RCC 7860 (cell line): ENCODE data around the gene DGLUCY.
A peak's percentile ranks its signal among the peaks of the same experiment; 100 is the strongest.
"Not testable (repeated sequence)": the region's sequence is repeated elsewhere in the genome, so short reads cannot be mapped to it uniquely, and the experiment has no call there.

ENCODE experiments used
- DNase-seq: peaks from one replicate; pipeline ENCODE4 v3.0.0-alpha.2; 2015; ENCODE audit warnings: low spot score
- FAIRE-seq: peaks from 2 replicates; lab custom pipeline; 2012; peaks lifted over from hg19 to GRCh38; lab: Jason Lieb, UNC

Gene DGLUCY

DNA sequence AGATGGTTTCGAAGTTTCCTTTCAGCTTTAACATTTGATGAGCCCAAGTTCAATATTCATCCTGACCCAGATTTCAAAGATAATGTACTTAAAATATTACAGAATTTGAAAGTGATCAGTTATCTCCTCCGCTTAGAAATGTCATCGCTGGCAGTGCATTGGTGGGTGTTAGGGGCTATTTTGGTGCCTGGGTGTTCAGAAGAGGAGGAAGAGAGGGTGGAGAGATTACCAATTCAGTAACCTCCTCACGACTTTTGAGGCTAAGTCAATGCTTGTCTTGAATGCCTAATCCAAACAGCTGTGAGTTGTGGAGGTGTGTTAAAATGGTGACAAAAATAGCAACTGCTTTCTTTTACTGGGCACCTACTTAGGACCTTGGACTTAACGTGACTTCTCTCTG, 13.8 kb upstream of the DGLUCY start:
- DNase-seq, result no peak
- no peak for FAIRE-seq

DNA sequence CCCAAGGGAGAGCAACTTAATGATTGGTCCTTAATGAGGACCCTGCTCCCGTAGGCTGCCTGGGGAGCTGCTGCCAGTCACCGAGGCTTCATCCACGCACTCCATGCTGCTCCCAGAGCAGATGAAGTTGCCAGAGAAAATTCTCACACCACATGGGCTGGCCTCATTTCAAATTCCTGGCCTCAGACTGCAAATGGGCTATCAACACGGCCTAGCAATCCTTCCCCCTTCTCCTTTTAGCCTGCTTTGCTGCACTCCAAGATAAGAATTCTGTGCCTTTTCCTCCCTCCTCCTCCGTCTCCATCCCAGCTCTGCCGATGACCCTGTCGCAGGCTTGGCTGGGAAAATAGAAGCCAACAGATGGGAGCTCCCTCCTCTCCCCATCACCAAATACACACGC, 10.8 kb upstream of the DGLUCY start:
- FAIRE-seq, result no peak
- DNase-seq, result no peak

DNA sequence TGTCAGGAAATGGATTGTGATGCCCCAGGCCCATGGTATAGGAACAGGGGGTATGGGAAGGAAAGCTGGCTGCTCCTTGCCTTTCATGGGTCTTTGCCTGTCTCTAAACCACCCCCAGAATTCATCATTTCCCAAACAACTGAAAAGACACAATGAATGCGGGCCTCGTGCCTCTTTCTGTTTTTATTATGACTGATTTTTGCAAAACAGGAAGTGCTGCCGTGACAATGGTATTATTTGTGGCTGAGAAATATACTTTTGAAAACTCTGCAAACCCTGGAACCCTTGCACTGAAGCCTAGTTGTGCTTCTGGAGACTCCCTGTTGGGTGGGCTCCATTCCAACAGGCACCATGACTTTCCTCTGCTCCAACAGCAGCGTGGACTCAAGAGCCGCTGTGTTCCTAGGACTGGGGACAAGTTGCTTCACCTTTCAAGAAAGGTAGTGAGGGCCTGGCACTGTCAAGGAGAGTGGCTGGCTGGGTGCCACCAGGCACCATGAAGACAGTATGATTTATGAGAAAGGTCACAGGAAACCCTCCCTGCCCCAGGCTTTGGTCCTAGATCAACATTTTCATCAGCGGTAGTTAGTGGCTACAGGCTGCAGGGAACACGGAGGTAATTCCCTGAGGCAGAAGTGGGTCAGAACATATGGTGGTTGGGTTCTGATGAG, 4.8 kb upstream of the DGLUCY start:
- no peak for DNase-seq
- no peak for FAIRE-seq

DNA sequence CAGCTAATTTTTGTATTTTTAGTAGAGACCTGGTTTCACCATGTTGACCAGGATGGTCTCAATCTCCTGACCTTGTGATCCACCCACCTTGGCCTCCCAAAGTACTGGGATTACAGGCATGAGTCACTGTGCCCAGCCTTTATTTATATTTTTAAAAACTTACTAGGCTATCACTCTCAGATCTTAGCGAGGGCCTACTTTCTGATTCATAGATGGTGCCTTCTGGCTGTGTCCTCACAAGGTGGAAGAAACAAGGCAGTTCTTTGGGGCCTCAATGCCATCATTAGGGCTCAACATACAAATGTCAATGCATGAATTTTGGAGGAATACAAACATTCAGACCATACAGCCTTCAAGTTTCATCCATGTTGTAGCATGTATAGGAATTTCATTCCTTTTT, 2.4 kb upstream of the DGLUCY start:
- FAIRE-seq, result no peak
- no peak for DNase-seq

DNA sequence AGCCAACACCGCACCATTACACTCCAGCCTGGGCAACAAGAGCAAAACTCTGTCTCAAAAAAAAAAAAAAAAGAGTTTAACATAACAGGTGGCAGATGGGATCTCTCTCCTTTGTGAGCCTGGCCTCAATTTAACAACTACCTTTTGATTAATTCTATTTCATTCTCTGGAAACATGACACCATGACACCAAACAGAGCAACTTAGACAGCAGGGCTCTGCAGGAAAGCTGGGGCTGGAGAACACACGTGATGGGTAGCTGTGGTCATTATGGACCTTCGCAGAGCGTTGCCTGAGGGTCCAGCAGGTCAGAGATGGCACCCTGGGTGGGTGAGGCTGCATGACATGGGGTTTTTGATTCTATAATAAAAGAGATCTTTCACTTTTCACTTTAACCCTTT, 1.7 kb upstream of the DGLUCY start:
- no peak for FAIRE-seq
- no peak for DNase-seq

DNA sequence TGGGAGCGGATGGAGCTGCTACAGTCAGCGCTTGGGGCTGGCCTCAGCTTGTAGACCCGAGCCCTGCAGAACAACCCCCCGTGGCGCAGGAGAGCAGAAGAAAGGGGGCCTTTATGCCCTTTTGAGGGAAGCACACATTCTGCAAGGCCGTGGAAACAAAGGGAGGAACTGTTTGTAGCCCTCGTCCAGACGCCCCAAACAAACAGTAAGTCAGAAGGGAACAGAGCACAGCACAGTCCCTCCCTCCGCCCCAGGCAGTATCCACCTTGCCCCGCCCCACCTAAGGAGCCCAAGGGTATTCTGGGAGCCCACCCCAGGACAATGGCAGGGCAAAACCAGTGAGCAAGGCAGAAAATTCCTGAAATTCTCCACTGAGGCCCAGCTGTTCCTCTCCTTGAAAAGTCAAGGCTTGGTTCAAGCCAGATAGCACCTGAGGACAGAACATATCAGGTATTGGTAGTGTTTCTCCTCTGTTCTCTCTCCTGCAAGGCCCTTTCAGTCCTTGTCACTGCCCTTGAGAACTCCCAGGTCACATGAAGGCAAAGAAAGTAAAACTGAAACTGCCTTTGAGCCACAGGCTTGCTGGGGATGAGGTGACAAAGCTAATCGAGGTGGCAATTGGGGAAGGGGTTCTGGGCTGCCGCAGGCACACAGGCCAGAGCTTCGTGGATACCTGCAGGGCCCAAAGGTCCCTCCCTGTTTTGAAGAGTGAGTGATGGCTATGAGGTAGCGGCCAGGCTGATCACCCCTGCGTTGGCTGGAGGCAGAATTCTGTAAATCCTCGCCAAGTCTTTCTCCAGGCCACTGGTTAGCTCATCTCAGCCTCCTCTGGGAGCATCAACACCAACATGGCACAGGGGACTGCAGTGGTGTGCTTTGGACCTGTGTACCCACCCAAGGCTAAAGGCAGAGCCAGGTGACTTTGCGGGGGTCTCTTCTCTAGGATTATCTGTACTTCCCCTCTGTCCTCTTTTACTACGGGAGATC, 499 bp downstream of the DGLUCY start:
- FAIRE-seq (no peak), DNase-seq (peak; percentile 38)

DNA sequence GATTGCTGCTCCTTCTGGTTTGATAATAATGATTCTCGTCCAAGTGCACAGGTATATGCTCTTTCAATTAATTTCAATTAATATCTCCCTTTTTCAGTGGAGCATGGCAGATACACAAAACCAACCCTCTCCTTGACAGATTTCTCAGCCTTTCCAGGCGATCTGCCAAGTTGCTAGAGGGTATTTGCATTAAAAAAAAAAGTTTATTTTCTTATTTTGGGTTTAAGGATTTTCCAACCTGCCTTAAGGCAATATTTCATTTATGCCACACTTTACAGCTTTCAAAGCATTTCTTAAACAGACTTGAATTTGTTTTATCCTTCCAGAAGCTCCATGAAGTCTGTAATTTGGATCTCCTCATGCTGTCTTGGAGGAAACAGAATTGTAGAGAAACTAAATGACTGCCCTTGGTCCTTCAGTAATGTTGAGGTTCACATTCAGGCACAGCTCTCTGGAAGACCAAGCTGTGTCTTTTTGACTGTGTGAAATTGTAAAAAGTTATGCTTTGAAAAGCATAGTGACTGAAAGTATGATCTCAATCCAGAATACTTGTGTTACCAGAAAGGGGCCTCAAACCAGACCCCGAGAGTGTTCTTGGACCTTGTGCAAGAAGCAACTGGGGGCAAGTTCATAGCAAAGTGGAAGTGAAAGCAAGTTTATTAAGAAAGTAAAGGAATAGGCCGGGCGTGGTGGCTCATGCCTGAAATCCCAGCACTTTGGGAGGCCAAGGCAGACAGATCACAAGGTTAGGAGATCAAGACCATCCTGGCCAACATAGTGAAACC, 2.3 kb downstream of the DGLUCY start:
- FAIRE-seq, result no peak
- no peak for DNase-seq

DNA sequence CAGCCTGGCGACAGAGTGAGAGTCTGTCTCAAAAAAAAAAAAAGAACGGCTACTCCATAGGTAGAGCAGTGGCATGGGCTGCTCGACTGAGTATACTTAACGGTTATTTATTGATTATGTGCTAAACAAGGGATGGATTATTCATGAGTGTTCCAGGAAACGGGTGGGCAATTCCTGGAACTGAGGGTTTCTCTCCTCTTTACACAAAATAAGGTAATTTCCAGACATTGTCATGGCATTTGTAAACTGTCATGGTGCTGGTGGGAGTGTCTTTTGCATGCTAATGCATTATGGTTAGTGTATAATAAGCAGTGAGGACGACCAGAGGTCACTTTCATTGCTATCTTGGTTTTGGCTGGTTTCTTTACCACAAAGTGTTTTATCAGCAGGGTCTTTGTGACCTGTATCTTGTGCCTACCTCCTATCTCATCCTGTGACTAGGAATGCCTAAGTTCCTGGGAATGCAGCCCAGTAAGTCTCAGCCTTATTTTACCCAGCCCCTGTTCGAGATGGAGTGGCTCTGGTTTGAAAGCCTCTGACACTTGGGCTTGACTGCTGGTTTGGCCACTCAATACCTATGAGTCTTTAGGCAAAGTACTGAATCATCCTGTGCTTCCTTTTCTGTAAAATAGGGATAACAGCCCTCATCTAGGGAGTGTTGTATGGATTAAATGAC, 3.2 kb downstream of the DGLUCY start:
- FAIRE-seq (no peak), DNase-seq (no peak)

DNA sequence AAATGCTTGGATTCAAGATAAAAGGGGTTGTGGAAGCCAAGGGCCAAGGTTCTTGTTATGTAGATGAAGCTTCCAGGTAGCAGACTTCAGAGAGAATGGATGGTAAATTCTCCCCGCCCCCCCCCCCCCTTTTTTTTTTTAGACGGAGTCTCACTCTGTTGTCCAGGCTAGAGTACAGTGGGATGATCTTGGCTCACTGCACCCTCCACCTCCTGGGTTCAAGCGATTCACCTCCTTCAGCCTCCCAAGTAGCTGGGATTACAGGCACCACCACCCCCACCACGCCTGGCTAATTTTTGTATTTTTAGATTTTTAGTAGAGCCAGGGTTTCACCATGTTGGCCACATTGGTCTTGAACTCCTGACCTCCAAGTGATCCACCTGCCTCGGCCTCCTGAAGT, 4.1 kb downstream of the DGLUCY start:
- DNase-seq (no peak), FAIRE-seq (no peak)

DNA sequence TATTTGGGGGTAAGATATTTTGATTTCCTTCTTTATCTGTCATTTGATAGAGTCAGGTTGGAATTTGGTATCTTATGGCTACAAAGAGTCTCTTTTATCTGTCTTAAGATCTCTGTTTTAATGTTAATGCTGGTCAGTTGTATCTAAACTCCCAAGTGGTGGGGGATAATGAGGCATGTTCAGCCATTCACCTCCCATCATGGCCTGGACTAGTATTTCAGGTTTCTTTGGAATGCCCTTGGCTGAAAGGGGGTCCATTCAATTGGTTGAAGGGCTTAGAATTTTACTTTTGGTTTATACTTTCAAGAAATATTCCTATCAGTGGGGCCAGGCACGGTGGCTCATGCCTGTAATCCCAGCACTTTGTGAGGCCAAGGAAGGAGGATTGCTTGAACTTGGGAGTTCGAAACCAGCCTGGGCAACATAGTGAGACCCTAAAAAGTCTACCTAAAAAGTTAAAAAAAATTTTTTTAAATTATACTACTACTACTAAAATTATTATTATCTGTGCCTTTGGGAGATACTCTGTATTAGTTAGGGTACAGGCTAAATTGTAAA, 4.7 kb downstream of the DGLUCY start:
- DNase-seq (no peak), FAIRE-seq (no peak)

DNA sequence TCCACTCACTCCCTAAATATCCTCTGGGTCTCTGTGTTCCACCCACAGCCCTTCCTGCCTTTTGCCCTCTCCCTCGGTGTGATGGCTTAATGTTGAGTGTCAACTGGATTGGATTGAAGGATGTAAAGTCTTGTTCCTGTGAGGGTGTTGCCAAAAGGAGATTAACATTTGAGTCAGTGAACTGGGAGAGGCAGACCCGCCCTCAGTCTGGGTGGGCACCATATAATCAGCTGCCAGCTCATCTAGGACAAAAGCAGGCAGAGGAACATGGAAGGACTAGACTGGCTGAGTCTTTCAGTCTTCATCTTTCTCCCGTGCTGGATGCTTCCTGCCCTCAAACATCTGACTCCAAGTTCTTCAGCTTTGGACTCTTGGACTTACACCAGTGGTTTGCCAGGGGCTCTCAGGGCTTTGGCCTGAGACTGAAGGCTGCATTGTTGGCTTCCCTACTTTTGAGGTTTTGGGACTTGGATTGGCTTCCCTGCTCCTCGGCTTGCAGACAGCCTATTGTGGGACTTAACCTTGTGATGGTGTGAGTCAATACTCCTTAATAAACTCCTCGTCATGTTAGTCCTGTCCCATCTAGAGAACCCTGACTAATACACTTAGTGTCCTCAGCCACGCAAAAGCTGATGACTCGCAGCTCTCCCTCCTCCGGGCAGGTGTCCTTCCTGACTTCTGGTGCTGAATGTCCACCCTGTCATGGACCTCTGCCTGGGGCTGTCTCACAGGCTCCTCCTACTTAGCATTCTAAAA, 5.9 kb downstream of the DGLUCY start:
- FAIRE-seq, result no peak
- DNase-seq, result peak; percentile 60

DNA sequence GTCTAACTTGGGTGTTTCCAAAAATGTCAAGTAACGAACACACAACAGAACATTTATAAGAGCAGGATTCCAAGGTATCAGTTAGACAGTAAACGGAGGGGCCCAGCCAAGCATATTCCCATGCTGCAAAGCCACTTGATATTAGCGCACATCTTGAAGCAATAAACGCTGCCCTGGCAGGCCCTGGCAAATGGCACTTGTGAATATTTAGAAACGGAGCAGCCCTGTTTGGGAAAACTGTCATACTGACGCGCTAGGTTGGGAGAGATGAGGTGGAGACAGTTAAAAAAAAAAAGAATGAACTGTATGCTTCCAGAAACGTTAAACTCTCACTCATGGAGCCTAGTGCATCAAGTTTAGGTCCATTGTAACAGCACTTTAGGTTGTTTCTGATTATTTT, 9.3 kb downstream of the DGLUCY start:
- DNase-seq (no peak), FAIRE-seq (no peak)

DNA sequence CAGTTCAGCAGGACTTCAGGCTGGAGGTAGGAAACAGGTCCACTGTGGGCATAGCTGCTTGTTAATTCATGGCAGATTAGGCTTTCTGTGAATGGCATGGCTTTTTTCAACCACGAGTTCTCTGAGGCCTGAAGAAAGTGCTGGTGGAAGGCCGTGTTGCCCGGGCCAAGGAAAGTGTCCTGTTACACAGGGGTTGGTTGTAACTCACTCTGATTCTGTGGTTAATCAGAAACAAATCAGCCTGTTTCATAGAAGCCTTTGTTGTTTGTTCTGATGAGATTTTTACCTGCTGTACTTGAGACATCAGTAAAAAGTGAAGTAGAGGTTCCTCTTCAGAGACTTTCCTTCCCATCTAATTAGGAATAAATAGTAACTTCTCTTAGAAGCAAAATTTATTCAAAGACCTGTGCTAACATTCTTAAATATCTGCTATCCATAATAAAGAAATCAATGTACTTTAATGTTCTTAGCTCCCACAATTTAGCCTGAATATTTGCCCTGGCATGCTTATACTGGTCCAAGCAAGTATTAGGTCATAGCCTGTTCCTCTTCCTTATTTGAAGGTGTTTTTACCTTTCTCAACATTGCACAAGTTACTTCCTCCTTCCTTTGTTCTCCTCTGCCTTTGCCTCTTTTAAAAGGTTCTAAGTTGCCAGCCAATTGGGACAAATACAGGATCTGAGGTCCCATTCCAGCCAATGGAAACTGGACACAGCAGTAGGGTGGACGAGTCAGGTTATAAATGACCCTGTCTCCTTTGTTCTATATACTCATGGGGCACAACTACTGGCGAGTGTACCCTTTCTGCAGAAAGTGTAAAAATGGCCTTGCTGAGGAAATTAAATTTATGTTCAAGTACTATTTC, 10.8 kb downstream of the DGLUCY start:
- FAIRE-seq, DNase-seq: not testable (repeated sequence)

DNA sequence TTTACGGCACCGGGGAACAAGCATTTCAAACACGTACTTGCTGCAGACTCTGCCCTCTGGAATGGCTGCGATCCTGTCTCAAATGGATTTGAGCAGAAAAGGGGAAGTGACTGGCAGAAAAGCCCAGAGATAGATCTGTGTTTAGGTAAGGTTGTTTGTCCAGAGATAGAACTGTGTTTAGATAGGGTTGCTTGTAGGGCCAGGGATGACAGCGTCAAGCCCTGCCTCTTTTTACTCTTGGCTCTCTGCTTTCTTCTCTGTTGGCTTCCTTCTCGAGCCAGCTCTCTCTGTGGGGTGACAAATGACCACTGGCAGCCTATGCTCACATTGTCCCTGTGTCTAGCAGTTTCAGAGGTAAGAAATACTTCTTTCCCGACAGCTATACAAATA, 11.4 kb downstream of the DGLUCY start:
- DNase-seq, result no peak
- no peak for FAIRE-seq

DNA sequence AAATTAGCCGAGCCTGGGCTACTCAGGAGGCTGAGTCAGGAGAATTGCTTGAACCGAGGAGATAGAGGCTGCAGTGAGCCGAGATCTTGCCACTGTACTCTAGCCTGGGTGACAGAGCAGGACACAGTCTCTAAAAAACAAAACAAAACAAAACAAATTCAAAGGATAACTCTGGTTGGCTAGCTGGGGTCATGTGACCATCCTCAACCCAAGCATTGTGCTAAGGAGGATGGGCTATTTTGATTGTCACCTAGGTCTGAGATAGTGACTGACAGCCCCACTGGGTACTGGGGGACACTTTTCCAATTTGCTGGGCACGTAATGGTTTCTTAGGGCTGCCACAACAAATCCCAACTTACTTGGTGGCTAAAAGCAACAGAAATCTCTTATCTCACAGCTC, 11.9 kb downstream of the DGLUCY start:
- no peak for FAIRE-seq
- DNase-seq, result no peak

DNA sequence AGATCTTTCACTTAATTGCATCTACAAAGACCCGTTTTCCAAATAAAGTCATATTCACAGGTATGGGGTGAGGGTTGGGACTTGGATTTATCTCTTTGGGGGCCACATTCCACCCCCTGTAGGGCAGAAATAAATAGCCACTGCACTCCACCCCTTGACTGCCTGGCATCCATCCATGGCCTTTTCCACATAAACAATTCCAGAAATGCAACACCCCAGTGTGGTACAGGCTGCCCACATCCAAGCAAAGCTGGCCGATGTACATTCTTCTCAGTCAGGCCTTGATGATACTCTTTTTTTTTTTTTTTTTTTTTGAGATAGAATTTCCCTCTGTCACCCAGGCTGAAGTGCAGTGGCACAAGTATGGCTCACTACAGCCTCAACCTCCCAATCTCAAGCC, 12.9 kb downstream of the DGLUCY start:
- FAIRE-seq (no peak), DNase-seq (no peak)

DNA sequence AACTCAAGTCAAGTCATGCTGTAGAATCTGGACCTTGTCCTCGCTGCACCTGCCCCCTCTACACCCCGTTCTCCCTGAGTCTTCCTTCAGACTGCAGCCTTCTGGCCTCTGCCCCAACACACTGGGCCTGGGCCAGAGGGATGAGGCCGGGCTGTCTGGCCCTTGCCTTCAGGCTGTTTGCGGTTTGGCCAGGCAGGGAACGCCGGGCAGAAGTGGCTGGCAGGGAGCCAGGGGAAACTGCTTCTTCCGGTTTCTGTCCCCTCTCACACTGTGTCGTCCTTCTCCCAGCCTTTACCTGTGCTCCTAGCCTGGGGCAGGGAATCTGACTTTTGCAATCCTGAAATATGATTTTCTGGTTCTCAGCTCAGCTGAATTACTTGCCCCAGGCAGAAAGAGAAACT, 13.5 kb downstream of the DGLUCY start:
- FAIRE-seq (no peak), DNase-seq (no peak)

DNA sequence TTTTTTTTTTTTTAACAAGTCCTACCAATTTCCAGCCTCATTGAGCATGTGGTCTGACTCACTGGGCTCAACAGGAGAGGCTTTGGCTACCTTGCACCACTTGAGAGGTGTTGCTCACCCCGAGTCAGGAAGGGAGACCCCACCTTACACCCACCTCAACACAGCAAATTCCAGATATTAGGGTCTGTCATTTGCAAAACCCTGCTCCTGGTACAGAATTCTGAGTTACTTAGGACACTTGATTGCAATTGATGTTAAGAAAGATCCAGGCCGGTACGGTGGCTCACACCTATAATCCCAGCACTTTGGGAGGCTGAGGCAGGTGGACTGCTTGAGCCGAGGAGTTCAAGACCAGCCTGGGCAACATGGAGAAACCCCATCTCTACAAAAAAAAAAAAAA, 14.1 kb downstream of the DGLUCY start:
- no peak for DNase-seq
- FAIRE-seq, result no peak

DNA sequence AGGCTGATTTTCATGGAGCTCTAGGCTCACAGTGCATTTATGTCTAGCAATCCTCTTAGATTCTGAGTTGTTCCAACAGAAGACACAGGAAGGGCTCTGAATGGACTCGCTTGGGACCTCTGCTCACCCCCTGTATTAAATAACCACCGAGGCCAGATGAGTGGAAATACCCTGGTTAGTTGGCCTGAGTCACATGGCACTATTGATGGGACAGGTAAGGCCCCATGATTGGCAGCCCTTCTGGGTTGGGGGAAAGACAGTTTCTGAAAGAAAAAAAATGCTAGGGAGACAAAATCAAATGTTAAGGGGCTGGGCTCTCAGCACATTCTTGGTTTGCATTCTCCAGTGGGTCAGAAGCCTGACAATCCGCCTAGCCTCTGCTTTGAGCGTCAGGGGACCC, 14.8 kb downstream of the DGLUCY start:
- FAIRE-seq (no peak), DNase-seq (no peak)
